ENCODE measurements around the gene NSUN4.
"Not testable (repeated sequence)": the region's sequence is repeated elsewhere in the genome, so short reads cannot be mapped to it uniquely, and the experiment has no call there.

- TF ChIP-seq CTCF (IDR thresholded peaks at IDR 0.05); EZH2 (IDR thresholded peaks at IDR 0.05; ENCODE audit: borderline replicate concordance, insufficient read depth, low read depth, low read length, poor library complexity, severe bottlenecking): not testable (repeated sequence)
Observed at GRCh38 chr1:46329807-46330206, 10.8 kb upstream of the NSUN4 start.

All from B cell (primary cell).